GM12878 (cell line): ENCODE measurements around the gene VLDLR.

Experiments used
- CBX3 ChIP-seq: fragments of 200-600 bp; sonication (generic); IDR thresholded peaks from 2 replicates; pipeline ENCODE4 v1.6.1; 2016; ENCODE audit warnings: low read depth, borderline replicate concordance
- ESRRA ChIP-seq: IDR thresholded peaks from 2 replicates; pipeline ENCODE4 v1.6.1; 2012; ENCODE audit warnings: mild to moderate bottlenecking, low read length, improper control_type of control experiment
- ETV6 ChIP-seq, 2 experiments: fragments of 450-650 bp in 1 of 2; IDR thresholded peaks in 1 of 2; conservative IDR thresholded peaks in 1 of 2; 2 replicates each; pipeline ENCODE4 v1.6.1; 2014; ENCODE audit warnings: antibody characterized with exemption in 1 of 2, borderline replicate concordance in 1 of 2, low read depth in 1 of 2, mild to moderate bottlenecking in 1 of 2, moderate library complexity in 1 of 2
- POLR2A ChIP-seq: IDR thresholded peaks from 2 replicates; pipeline ENCODE4 v1.6.1; 2011; ENCODE audit warnings: low read depth, mild to moderate bottlenecking, low read length
- POLR2AphosphoS2 ChIP-seq: IDR thresholded peaks from 2 replicates; pipeline ENCODE4 v1.6.1; 2011; ENCODE audit warnings: low read depth, mild to moderate bottlenecking, low read length, improper control_type of control experiment, moderate library complexity
- TCF12 ChIP-seq: IDR thresholded peaks from 2 replicates; pipeline ENCODE4 v1.6.1; 2011; ENCODE audit warnings: low read depth, mild to moderate bottlenecking, low read length
- ZNF207 ChIP-seq: fragments of 450-650 bp; IDR thresholded peaks from 2 replicates; pipeline ENCODE4 v1.6.1; 2014; ENCODE audit warnings: antibody characterized with exemption, mild to moderate bottlenecking, borderline replicate concordance
- TF ChIP-seq, protein P1 (sequence below), 3 experiments: IDR thresholded peaks in 2 of 3; conservative IDR thresholded peaks in 1 of 3; 2 replicates each; pipeline ENCODE4 v1.5.1; 2011; ENCODE audit warnings: low read depth in 3 of 3, low read length in 3 of 3, mild to moderate bottlenecking in 3 of 3, control low read depth in 2 of 3, moderate library complexity in 2 of 3, inconsistent platforms in 1 of 3, mixed read lengths in 1 of 3; ENCODE audit not compliant: control insufficient read depth in 2 of 3, insufficient read depth in 1 of 3; ENCODE audit errors: extremely low read depth in 1 of 3
- TF ChIP-seq, protein P2 (sequence below): fragments of 450-650 bp; IDR thresholded peaks from 2 replicates; pipeline ENCODE4 v1.6.1; 2017; ENCODE audit warnings: mild to moderate bottlenecking, moderate library complexity

DNA sequence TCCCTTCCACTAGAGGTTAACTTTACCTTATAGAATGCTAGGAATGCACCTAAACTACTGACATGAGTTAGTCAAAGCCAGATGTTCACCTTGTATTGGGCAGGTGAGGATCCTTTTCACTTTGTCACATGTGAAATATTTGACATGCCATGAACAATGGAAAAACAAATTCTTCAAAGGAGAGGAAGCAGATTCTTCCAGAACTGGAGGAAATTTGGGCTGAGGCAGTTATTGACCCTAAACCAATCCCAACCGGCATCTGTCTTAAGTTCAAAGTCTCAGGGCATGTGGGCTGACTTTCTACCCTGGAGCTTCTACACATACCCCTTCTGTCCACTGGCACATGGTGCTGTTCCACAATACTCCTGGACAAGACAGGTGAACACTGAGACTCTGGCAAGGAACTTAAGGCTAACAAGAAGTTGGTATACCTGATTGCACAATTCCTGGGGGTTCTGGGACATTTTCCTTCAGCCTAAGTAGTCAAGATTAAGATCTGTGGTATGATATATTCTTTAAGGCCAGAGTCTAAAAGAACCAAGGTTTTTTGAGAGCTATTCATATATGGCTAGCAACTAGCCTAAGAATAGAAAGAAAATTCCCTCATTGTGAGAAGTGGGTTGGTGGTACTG lies 2.6 kb downstream of the VLDLR start:
- TF ChIP-seq POLR2A (no peak), TCF12 (no peak), ETV6 (conservative IDR thresholded peaks at IDR 0.05 in 1 of 2, IDR thresholded peaks at IDR 0.05 in 1 of 2; ENCODE audit: borderline replicate concordance in 1 of 2, low read depth in 1 of 2) (no peak), ESRRA (no peak), POLR2AphosphoS2 (no peak), ZNF207 (no peak), CBX3 (no peak)
- TF ChIP-seq, protein P1, sequence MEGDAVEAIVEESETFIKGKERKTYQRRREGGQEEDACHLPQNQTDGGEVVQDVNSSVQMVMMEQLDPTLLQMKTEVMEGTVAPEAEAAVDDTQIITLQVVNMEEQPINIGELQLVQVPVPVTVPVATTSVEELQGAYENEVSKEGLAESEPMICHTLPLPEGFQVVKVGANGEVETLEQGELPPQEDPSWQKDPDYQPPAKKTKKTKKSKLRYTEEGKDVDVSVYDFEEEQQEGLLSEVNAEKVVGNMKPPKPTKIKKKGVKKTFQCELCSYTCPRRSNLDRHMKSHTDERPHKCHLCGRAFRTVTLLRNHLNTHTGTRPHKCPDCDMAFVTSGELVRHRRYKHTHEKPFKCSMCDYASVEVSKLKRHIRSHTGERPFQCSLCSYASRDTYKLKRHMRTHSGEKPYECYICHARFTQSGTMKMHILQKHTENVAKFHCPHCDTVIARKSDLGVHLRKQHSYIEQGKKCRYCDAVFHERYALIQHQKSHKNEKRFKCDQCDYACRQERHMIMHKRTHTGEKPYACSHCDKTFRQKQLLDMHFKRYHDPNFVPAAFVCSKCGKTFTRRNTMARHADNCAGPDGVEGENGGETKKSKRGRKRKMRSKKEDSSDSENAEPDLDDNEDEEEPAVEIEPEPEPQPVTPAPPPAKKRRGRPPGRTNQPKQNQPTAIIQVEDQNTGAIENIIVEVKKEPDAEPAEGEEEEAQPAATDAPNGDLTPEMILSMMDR (IDR thresholded peaks at IDR 0.05 in 2 of 3, conservative IDR thresholded peaks at IDR 0.05 in 1 of 3; ENCODE audit: control insufficient read depth in 2 of 3, extremely low read depth in 1 of 3, insufficient read depth in 1 of 3, low read depth in 3 of 3, low read length in 3 of 3): no peak
- TF ChIP-seq, protein P2, sequence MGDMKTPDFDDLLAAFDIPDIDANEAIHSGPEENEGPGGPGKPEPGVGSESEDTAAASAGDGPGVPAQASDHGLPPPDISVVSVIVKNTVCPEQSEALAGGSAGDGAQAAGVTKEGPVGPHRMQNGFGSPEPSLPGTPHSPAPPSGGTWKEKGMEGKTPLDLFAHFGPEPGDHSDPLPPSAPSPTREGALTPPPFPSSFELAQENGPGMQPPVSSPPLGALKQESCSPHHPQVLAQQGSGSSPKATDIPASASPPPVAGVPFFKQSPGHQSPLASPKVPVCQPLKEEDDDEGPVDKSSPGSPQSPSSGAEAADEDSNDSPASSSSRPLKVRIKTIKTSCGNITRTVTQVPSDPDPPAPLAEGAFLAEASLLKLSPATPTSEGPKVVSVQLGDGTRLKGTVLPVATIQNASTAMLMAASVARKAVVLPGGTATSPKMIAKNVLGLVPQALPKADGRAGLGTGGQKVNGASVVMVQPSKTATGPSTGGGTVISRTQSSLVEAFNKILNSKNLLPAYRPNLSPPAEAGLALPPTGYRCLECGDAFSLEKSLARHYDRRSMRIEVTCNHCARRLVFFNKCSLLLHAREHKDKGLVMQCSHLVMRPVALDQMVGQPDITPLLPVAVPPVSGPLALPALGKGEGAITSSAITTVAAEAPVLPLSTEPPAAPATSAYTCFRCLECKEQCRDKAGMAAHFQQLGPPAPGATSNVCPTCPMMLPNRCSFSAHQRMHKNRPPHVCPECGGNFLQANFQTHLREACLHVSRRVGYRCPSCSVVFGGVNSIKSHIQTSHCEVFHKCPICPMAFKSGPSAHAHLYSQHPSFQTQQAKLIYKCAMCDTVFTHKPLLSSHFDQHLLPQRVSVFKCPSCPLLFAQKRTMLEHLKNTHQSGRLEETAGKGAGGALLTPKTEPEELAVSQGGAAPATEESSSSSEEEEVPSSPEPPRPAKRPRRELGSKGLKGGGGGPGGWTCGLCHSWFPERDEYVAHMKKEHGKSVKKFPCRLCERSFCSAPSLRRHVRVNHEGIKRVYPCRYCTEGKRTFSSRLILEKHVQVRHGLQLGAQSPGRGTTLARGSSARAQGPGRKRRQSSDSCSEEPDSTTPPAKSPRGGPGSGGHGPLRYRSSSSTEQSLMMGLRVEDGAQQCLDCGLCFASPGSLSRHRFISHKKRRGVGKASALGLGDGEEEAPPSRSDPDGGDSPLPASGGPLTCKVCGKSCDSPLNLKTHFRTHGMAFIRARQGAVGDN: no peak
